ENCODE data around the gene NUP210. TPM values are rescaled to one million over a fixed set of nuclear protein-coding genes. Genes with fewer than 3 reads are reported as not detected.

The NUP210 gene
- 1 to 10 TPM; 3.2 to 9.1 (median 4.1) TPM for total RNA-seq

DNA sequence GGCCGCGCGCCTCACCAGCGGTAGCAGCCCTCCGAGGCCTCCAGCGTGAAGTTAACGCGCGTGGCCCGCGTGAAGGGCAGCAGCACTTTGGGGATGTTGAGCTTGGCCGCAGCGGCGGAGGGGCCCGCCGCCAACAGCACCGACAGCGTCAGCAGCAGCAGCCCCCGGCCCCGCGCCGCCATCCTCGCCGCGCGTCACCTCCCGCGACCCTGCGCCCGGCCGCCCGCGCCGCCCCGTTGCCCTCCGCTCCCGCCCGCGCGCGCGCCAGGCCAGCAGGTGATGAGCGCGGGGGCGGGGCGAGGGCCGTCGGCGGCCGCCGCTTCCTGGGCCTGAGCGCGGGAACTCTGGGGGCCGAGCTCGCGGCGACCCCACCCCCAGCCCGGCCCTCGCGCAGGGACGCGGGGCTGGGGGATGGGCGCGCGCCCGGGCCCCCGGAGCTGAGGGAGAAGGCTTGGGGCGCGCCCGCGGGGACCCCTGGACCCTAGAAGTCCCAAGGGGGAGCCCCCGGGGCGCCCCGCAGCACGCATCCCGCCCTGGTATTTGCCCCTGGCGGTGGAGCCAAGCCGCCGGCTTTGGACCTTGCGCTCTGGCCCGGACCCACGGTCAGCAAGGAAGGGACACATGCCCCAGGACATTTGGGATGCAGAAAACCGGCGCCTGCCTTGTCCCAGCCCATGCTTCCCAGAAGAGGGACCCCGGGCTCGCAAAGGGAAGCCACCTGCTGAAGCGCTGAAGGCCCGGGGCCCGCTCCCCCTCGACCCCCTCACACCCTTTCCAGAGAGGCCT is at the start of gene NUP210:
Gene NUP210 (minus strand): TSS at position 278 of the 786 bp plus-strand sequence. CDS start 96 bp downstream, at position 182.
- DNase-seq (ENCODE audit: low spot score) = no peak
- TF ChIP-seq, protein P1, sequence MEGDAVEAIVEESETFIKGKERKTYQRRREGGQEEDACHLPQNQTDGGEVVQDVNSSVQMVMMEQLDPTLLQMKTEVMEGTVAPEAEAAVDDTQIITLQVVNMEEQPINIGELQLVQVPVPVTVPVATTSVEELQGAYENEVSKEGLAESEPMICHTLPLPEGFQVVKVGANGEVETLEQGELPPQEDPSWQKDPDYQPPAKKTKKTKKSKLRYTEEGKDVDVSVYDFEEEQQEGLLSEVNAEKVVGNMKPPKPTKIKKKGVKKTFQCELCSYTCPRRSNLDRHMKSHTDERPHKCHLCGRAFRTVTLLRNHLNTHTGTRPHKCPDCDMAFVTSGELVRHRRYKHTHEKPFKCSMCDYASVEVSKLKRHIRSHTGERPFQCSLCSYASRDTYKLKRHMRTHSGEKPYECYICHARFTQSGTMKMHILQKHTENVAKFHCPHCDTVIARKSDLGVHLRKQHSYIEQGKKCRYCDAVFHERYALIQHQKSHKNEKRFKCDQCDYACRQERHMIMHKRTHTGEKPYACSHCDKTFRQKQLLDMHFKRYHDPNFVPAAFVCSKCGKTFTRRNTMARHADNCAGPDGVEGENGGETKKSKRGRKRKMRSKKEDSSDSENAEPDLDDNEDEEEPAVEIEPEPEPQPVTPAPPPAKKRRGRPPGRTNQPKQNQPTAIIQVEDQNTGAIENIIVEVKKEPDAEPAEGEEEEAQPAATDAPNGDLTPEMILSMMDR (IDR thresholded peaks at IDR 0.05) = no peak
- peak; percentile 75 for ATAC-seq (ENCODE audit: low FRiP score)

DNA sequence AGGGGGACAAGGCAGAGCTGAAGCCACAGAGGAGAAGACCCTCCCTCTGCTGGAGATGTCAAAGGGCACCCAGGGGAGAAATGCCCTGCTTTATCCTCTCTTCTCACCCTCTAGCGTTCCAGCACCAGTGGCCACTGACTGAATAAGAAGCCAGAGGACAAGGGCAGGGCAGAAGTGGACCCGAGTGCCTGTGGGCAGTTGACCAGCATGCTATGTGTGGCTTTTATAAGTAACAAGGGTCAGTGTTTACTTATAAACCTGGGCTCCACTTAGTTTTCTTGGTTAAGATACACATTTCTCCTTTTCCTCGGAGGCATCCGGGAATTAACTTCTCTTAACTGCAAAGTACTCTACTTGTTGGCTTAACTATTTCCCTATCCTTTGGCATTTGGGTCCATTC is 46.7 kb upstream of the NUP210 start:
- DNase-seq (ENCODE audit: low spot score) (no peak), ATAC-seq (ENCODE audit: low FRiP score) (no peak)
- TF ChIP-seq, protein P1 (IDR thresholded peaks at IDR 0.05) = no peak

DNA sequence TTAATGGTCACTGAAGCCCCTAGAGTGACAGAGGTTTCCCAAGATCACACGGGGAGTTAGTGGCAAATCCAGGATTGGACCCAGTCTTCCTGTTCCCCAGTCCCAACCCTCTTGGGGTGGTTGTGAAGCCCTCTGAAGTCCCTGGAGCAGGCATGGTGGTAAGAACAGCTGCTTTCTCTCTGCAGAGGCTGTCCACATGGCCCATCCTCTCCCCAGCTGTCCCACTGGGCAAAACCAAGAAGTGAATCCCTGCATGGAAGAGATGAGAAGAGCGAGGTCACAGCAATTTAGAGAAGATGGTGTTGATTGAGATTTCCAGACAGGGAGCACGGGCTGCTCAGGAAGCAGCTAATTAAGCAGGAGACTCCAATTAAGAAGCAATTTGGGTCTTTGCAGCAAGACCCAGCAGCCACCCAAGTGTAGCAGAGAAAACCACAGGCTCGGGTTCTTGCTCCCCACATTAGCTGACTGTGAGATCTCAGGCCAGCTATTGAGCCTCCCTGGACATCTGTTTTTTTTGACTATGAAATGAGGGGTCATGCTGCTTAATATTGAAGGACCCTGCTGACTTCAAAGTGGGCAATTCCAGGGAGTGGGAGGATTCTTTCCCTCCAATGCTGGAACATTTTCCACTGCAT is 45.2 kb upstream of the NUP210 start:
- no peak for ATAC-seq (ENCODE audit: low FRiP score)
- no peak for DNase-seq (ENCODE audit: low spot score)

DNA sequence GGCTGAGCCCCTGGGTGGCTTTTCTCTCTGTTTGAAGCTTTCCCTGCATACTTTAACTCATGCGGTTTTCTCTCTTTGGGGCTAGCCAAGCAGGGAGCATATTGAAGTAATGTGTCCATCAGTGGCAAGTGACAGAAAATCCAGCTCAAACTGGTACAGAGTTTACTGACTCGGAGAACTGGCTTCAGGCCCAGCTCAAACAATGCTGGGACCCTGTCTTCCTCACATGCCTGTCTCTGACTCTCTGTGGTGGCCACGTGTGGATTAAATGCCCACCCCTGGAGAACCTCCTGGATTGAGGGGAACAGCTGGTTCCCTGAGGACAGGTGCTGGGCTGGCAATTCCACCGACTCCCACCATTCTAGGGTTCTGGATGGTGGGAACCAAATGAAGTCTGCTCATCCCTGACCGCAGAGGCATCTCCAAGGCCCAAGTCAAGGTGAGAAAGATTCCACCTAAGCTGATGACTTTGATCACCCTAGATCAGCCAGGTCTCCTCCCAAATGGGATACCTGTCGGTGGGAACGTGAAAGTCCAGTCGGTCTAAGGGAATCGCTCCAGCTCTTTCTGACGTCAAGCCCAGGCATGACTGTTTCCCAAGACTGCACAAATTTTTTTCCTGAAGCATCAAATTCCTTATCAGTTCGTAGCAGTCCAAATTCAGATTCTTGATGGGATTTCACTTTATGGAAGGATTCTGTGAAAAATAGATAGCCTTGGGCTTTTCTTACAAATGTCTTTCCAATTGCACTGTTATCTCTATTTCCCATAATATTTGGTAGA is 43.7 kb upstream of the NUP210 start:
- no peak for ATAC-seq (ENCODE audit: low FRiP score)
- DNase-seq (ENCODE audit: low spot score) = no peak
- TF ChIP-seq, protein P1 (IDR thresholded peaks at IDR 0.05) = no peak

More for the DNA sequence above, 45.2 kb upstream of the NUP210 start:
- TF ChIP-seq, protein P1 (IDR thresholded peaks at IDR 0.05) = no peak

DNA sequence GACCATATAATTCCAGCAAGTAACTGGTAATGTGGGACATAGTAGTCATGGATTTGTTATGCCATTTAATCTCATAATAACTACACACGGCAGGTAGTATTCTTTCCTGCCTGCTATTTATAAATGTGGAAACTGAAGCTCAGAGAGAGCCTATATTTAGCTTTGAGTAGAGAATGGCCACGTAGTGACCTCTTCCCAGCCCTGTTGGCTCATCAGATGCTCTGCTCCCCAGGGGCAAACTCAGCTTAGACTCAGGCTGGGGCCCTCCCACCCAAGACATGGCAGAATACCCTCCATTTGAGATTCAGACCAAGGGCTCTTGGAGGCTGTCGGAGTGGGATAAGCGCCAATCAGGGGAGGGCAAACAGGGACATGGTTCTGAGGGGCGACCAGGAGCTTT is 42.7 kb upstream of the NUP210 start:
- TF ChIP-seq, protein P1 (IDR thresholded peaks at IDR 0.05) = no peak
- ATAC-seq (ENCODE audit: low FRiP score) = no peak
- DNase-seq (ENCODE audit: low spot score) = no peak

DNA sequence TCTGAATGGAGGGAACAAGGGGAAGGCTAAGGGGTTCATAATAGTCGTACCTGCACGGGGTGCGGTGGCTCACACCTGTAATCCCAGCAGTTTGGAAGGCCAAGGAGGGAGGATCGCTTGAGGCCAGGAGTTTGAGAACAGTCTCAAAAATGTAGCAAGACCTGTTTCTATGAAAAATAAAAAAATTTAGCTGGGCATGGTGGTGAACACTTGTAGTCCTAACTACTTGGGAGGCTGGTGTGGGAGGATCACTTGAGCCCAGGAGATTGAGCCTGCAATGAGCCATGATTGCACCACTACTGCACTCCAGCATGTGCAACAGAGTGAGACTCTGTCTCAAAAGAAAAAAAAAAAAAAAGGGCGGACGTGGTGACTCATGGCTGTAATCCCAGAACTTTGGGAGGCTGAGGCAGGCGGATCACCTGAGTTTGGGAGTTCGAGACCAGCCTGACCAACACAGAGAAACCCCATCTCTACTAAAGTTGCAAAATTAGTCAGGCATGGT is 42.1 kb upstream of the NUP210 start:
- no peak for DNase-seq (ENCODE audit: low spot score)
- ATAC-seq (ENCODE audit: low FRiP score) = no peak
- TF ChIP-seq, protein P1 (IDR thresholded peaks at IDR 0.05) = no peak
